ENCODE measurements around the gene NEK9.
"Not testable (repeated sequence)": the region's sequence is repeated elsewhere in the genome, so short reads cannot be mapped to it uniquely, and the experiment has no call there.

DNA sequence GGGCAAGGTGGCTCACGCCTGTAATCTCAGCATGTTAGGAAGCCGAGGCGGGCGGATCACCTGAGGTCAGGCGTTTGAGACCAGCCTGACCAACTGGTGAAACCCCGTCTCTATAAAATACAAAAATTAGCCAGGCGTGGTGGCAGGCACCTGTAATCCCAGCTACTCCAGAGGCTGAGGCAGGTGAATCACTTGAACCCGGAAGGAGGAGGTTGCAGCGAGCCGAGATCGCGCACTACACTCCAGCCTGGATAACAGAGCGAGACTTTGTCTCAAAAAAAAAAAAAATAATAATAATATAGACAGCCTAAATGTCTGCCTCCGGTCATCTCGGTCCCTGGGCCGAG is 599 bp upstream of the NEK9 start:
- TF ChIP-seq EZH2 (IDR thresholded peaks at IDR 0.05; ENCODE audit: borderline replicate concordance, insufficient read depth, low read length, poor library complexity, severe bottlenecking); POLR2AphosphoS5 (IDR thresholded peaks at IDR 0.05); EP300 (conservative IDR thresholded peaks at IDR 0.05; ENCODE audit: poor library complexity, severe bottlenecking): not testable (repeated sequence)
- TF ChIP-seq, protein P1, sequence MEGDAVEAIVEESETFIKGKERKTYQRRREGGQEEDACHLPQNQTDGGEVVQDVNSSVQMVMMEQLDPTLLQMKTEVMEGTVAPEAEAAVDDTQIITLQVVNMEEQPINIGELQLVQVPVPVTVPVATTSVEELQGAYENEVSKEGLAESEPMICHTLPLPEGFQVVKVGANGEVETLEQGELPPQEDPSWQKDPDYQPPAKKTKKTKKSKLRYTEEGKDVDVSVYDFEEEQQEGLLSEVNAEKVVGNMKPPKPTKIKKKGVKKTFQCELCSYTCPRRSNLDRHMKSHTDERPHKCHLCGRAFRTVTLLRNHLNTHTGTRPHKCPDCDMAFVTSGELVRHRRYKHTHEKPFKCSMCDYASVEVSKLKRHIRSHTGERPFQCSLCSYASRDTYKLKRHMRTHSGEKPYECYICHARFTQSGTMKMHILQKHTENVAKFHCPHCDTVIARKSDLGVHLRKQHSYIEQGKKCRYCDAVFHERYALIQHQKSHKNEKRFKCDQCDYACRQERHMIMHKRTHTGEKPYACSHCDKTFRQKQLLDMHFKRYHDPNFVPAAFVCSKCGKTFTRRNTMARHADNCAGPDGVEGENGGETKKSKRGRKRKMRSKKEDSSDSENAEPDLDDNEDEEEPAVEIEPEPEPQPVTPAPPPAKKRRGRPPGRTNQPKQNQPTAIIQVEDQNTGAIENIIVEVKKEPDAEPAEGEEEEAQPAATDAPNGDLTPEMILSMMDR (IDR thresholded peaks at IDR 0.05; ENCODE audit: poor library complexity, severe bottlenecking): not testable (repeated sequence)

Measured in neural cell (in vitro differentiated cells).